GM23338 (cell line): ENCODE data around the gene NUP153. TPM values are rescaled to one million over a fixed set of nuclear protein-coding genes. Genes with fewer than 3 reads are reported as not detected.

Source experiments
- ATAC-seq: fragments of 200-7000 bp; cut with Tn5 transposase; 3 replicates; pipeline ENCODE4 v1.9.1; 2020
- DNase-seq: peaks from one replicate; pipeline ENCODE4 v3.0.0-alpha.2; 2015; ENCODE audit warnings: low spot score
- H2AFZ ChIP-seq: fragments of 200-600 bp; sonication (generic); 2 replicates; pipeline ENCODE4 v1.8.0; 2016; ENCODE audit warnings: antibody characterized with exemption, mild to moderate bottlenecking, moderate library complexity
- H3F3A ChIP-seq: fragments of 200-600 bp; sonication (generic); replicated peaks from 2 replicates; pipeline ENCODE4 v1.8.0; 2017; ENCODE audit warnings: antibody characterized with exemption, mixed run types, low read depth
- H3K27ac ChIP-seq: fragments of 200-600 bp; sonication (generic); 2 replicates; pipeline ENCODE4 v1.6.1; 2016; ENCODE audit warnings: low read depth
- H3K27me3 ChIP-seq: fragments of 200-600 bp; sonication (generic); 2 replicates; pipeline ENCODE4 v1.8.0; 2016; ENCODE audit warnings: mild to moderate bottlenecking, mixed run types, moderate library complexity; ENCODE audit not compliant: insufficient read depth
- H3K36me3 ChIP-seq: fragments of 200-600 bp; sonication (generic); 2 replicates; pipeline ENCODE4 v1.8.0; 2016; ENCODE audit warnings: mild to moderate bottlenecking; ENCODE audit not compliant: insufficient read depth
- H3K4me1 ChIP-seq: fragments of 200-600 bp; sonication (generic); 2 replicates; pipeline ENCODE4 v1.8.0; 2016; ENCODE audit warnings: mild to moderate bottlenecking, moderate library complexity; ENCODE audit not compliant: insufficient read depth
- H3K4me2 ChIP-seq: fragments of 200-600 bp; sonication (generic); 2 replicates; pipeline ENCODE4 v1.7.1; 2017; ENCODE audit warnings: mixed run types
- H3K4me3 ChIP-seq: fragments of 200-600 bp; sonication (generic); 2 replicates; pipeline ENCODE4 v1.6.1; 2016; ENCODE audit warnings: mixed run types
- H3K79me2 ChIP-seq: fragments of 200-600 bp; sonication (generic); replicated peaks from 2 replicates; pipeline ENCODE4 v1.8.0; 2017; ENCODE audit warnings: mild to moderate bottlenecking; ENCODE audit not compliant: insufficient read depth
- H3K9me2 ChIP-seq: fragments of 200-600 bp; sonication (generic); 2 replicates; pipeline ENCODE4 v1.8.0; 2017; ENCODE audit not compliant: insufficient read depth
- H4K20me1 ChIP-seq: fragments of 200-600 bp; sonication (generic); replicated peaks from 2 replicates; pipeline ENCODE4 v1.8.0; 2017; ENCODE audit warnings: mild to moderate bottlenecking; ENCODE audit not compliant: insufficient read depth
- H3K27ac Mint-ChIP-seq: 2 replicates; pipeline ENCODE4 v1.8.0; 2020; ENCODE audit warnings: inconsistent platforms, mild to moderate bottlenecking, moderate library complexity, mixed read lengths
- H3K27me3 Mint-ChIP-seq: 3 replicates; pipeline ENCODE4 v1.8.0; 2022; ENCODE audit warnings: low read depth, mild to moderate bottlenecking, moderate library complexity, mixed read lengths, inconsistent platforms; ENCODE audit not compliant: insufficient read depth, poor library complexity
- H3K36me3 Mint-ChIP-seq: 3 replicates; pipeline ENCODE4 v1.8.0; 2021; ENCODE audit warnings: low read depth, mild to moderate bottlenecking, inconsistent platforms, moderate library complexity, mixed read lengths
- H3K4me1 Mint-ChIP-seq: 3 replicates; pipeline ENCODE4 v1.8.0; 2020; ENCODE audit warnings: mild to moderate bottlenecking, inconsistent platforms, mixed read lengths
- H3K4me3 Mint-ChIP-seq: 3 replicates; pipeline ENCODE4 v1.8.0; 2021; ENCODE audit warnings: moderate library complexity, mild to moderate bottlenecking, inconsistent platforms, mixed read lengths
- H3K9me3 Mint-ChIP-seq: 3 replicates; pipeline ENCODE4 v1.8.0; 2020; ENCODE audit warnings: moderate library complexity, mild to moderate bottlenecking, inconsistent platforms, mixed read lengths
- CREB1 ChIP-seq: fragments of 250-450 bp; sonication (Bioruptor Pico); IDR thresholded peaks from 2 replicates; pipeline ENCODE4 v1.5.0; 2020; ENCODE audit warnings: low read depth, mild to moderate bottlenecking, moderate library complexity
- ETS1 ChIP-seq: IDR thresholded peaks from 2 replicates; pipeline ENCODE4 v1.6.1; 2016; ENCODE audit warnings: antibody characterized with exemption
- EZH2phosphoT487 ChIP-seq: fragments of 200-600 bp; sonication (generic); IDR thresholded peaks from one replicate; pipeline ENCODE4 v1.8.1; 2018; ENCODE audit warnings: antibody characterized with exemption; ENCODE audit not compliant: unreplicated experiment
- JUNB ChIP-seq: IDR thresholded peaks from one replicate; pipeline ENCODE4 v1.6.1; 2016; ENCODE audit warnings: antibody characterized with exemption; ENCODE audit not compliant: unreplicated experiment
- ZNF114 ChIP-seq: fragments of 250-450 bp; sonication (Bioruptor Pico); IDR thresholded peaks from 2 replicates; pipeline ENCODE4 v1.5.0; 2020; ENCODE audit warnings: mild to moderate bottlenecking, moderate library complexity
- ZNF462 ChIP-seq: fragments of 250-450 bp; sonication (Bioruptor Pico); IDR thresholded peaks from 2 replicates; pipeline ENCODE4 v1.5.0; 2020; ENCODE audit warnings: mild to moderate bottlenecking, moderate library complexity
- polyA plus RNA-seq: library from polyadenylated mRNA; unstranded; fragments of >200 nt; fragmentation: Nextera tagmentation; extraction: Ambion mirVana; gene quantifications from 2 replicates; pipeline ENCODE4 v1.2.1, GENCODE V29; 2016
- total RNA-seq: library from RNA; depleted of rRNA; stranded (reverse); fragments of >200 nt; shearing (Covaris generic); gene quantifications from 2 replicates; pipeline ENCODE4 v1.2.3, GENCODE V29; 2014

The NUP153 gene
- total and polyA plus RNA-seq, 2 experiments from 2014 or later = 23.8 to 88.4 TPM

- TF ChIP-seq ZNF462 (CRISPR knock-in tag) (no peak), ETS1 (no peak)
These were observed 58.0 kb downstream of the NUP153 start (continued) for GRCh38 chr6:17648745-17649144.

- Mint-ChIP-seq H3K27me3 (peaks cover 2% of the 10 kb centered on the region), H3K36me3 (peaks cover 90% of the 10 kb centered on the region), H3K4me1 (no peaks in the 10 kb centered on the region; the same call in 2 of the 3 replicates), H3K27ac (peak overlapping the region; percentile 32; the same call in 1 of the 2 replicates), H3K9me3 (no peaks in the 10 kb centered on the region), H3K4me3 (no peak overlapping the region)
- no peak for DNase-seq
- H3F3A ChIP-seq = no peaks in the 10 kb centered on the region
- H2AFZ ChIP-seq = no peak overlapping the region
- peaks cover 41% of the 10 kb centered on the region for H3K79me2 ChIP-seq
- H3K4me3 ChIP-seq = no peak overlapping the region
- no peaks in the 10 kb centered on the region for H3K9me2 ChIP-seq
- no peak overlapping the region for H3K4me2 ChIP-seq
- no peaks in the 10 kb centered on the region for H3K27me3 ChIP-seq
- H4K20me1 ChIP-seq = peaks cover 16% of the 10 kb centered on the region
- H3K4me1 ChIP-seq = no peaks in the 10 kb centered on the region
- H3K36me3 ChIP-seq = peaks cover 47% of the 10 kb centered on the region
- no peak for ATAC-seq
- TF ChIP-seq JUNB (no peak), CREB1 (CRISPR knock-in tag) (no peak), ETS1 (no peak), ZNF114 (CRISPR knock-in tag) (no peak), EZH2phosphoT487 (no peak)
- H3K27ac ChIP-seq = no peak overlapping the region
These were observed 66.2 kb downstream of the NUP153 start for GRCh38 chr6:17640477-17640917.
